Measurements from ENCODE around the gene SMIM38.

SMIM38 gene

DNA sequence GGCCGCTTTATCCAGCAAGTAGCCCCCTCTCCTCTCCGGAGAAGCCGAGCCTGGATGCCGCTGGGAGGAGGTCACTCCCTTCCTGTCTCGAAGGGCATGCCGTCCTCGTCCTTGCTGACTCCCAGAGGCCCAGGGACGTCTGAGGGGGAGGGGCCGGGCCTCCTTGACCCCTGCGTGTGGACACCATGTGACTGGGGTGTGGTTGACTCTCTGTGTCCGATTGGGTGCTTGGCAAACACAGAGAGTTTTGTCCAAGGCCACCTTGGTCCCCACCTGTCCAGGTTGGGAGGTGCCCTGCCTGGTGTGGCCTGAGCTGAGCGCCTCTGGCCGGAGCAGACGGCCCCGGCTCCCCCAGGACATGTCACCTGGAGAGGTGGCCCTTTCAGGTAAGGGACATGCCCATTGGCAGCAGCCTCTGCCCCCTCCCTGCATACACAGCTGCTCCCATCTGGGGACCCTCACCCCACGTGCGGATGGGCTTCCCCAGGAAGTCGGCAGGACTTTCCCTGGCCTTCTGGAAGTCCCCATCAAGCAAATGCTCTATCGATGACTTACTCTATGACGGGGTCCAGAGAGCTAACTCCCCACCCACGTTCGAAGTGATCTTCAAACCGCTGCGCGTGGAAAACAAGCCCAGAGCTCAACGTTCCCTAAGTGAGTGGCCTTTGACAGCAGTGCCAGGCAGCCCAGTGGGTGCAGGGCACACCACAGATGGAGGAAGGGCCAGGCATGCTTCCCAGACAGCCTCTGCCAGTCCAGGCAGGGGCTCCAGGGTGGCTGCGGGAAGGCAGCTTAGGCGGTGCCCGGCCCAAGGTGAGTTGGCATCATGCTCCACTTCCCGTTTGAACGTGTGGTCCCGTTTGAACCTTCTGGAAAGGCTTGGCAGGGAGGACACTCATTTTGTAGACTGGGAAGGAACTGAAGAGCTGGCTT, at the start of gene SMIM38:
SMIM38 (plus strand) TSS at position 634 of the 933 bp plus-strand sequence. CDS start 1,912 bp downstream, outside the sequence.
- in situ Hi-C loops (cut with MboI; ENCODE audit: low sequenced_read_pairs): no loop called here

DNA sequence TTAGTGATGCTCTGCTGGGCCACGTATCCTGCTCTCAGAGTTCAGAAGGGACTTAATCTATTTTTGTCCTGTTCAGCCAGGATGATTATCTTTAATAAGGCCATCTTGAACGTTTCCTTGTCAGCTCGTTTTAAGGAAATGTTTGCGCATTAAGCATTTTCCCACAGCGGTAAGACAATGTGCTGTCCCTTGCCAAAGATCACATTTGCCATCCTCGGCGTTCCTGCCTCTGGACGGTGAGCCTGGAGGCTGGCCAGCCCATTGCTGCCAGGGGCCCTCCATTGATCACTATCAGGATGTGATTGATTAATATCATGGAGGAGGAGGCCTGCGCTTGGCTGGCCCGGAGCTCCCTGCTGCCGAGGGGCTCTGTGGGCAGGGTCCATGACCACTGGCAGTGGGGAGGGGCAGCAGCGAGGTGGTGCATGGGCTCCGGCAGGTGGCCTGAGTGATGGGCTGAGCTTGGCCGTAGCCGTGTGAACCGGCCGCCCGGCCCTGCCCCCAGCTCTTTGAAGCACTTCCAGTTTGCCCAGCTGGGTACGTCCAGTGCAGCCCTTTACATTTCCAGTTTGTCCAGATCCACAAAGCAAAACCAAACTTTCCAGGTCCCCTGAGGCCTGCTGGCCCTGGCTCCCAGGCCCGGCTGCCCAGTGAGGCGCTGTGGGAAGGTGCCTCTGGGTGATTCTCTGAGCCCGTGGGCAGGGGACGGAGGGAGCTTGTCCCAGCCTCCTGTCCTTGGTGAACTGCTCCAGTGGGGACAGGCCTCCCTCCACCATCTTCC, 49.5 kb upstream of the SMIM38 start:
- in situ Hi-C loops (cut with MboI; ENCODE audit: low sequenced_read_pairs): loop anchor here (10.0 to 25.0 kb wide), 2 partner anchors 559 to 781 kb away; no protein-coding TSS in a partner anchor

DNA sequence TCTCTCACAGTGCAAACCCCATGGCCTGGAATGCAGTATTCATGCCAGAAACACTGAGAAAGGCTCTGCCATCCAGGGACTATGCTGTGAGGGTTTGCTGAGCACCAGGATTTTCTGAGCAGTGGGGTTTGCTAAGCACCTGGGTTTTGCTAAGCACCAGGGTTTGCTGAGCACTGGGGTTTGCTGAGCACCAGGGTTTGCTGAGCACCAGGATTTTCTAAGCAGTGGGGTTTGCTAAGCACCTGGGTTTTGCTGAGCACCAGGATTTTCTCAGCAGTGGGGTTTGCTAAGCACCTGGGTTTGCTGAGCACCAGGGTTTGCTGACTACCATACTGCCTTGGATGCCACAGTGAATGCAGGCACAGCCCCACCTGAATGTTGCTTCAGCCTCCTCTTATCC, 48.3 kb upstream of the SMIM38 start:
- in situ Hi-C loops (cut with MboI; ENCODE audit: low sequenced_read_pairs): loop anchor here (10.0 to 25.0 kb wide), 2 partner anchors 557 to 780 kb away; no protein-coding TSS in a partner anchor

DNA sequence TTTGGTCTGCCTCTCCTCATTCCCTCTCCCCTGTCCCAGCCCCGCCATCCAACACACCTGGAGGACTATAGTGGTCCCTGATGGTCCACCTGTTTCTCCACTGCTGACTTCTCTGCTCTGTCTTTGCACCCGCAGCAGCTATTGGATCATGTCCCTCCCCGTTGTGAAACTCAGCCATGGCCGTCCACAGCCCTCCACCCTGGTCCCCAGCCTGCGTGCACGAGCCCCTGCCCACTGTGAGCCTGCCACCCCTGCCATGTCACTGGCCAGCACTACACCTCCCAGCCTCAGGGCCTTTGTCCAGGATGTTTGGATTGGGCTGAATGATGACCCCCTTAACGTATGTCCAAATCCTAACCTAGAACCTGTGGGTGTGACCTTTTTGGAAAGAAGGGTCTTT, 47.7 kb upstream of the SMIM38 start:
- in situ Hi-C loops (cut with MboI; ENCODE audit: low sequenced_read_pairs): loop anchor here (10.0 to 25.0 kb wide), 2 partner anchors 557 to 779 kb away; no protein-coding TSS in a partner anchor

GRCh38 chr11:69108559-69108958, 47.2 kb upstream of the SMIM38 start:
- in situ Hi-C loops (cut with MboI; ENCODE audit: low sequenced_read_pairs): loop anchor here (10.0 to 25.0 kb wide), 2 partner anchors 556 to 779 kb away; no protein-coding TSS in a partner anchor

DNA sequence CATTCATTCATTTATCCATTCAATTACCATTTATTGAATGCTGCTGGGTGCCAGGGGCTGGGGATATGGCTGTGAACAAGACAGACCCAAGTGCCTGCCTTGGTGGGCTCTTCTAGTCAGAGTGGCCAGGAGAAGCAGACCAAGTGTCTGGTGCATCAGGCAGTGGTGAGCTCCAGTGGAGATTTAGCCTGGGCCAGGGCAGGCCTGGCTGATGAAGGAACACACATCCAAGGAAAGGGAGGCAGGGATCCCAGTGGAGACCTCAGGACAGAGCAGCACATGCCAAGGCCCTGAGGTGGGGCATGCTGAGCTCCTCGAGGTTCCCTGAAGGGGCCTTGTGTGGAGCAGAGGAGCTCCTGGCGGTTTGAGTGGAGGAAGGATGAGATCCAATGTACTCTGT, 46.6 kb upstream of the SMIM38 start:
- in situ Hi-C loops (cut with MboI; ENCODE audit: low sequenced_read_pairs): loop anchor here (10.0 to 25.0 kb wide), 2 partner anchors 556 to 778 kb away; no protein-coding TSS in a partner anchor

DNA sequence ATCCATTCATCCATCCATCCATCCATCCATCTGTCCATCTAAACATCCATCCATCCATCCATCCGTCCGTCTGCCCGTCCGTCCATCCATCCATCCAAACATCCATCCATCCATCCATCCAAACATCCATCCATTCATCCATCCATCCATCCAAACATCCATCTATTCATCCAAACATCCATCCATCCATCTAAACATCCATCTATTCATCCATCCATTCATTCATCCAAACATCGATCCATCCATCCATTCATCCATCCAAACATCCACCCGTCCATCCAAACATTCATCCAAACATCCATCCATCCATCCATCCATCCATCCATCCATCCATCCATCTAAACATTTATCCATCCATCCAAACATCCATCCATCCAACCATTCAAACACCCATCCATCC, 45.3 kb upstream of the SMIM38 start:
- in situ Hi-C loops (cut with MboI; ENCODE audit: low sequenced_read_pairs): loop anchor here (25.0 kb wide), 1 partner anchor 777 kb away; no protein-coding TSS in a partner anchor

DNA sequence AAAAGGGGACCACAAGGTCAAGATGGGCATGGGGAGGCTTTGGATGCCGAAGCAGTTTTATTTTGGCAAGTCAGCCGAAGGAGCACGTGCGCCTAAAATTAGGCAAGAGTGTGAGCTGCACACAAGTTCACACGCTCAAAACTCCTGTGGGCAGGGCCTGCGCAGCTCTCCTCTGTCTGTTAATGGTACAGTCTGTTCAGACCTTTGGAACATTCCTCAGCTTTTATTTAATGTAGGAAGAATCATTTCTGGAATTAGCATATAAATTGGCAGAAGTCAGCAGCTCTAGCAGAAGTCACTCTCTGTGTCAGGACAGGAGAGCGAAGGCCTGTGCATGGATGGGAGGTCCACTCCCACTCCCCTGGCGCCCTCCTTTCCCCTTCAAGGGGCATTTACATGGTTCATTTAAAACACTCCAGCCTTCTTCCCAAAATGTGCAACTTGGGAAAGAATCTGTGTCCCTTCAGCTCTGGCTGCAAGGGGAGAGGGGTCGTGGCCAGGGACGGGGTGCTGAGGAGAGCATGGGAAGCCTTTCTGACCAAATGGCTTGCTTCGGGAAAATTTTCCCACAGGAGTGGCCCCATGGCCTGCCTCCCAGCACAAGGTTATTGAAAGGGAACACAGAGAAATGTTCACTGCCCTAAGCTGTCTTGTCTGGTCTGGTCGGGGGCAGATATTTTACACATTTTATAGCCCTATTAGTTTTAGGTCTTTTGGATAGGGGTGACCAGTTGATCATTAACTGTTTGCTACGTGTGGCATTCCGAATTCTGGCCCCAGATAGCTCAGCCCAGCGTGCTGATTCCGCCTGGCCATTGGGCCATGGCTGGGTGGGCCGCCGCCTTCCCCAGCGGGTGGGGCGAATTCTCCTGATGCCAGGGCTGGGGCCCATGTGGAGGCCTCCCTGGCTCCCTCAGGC, 43.9 kb upstream of the SMIM38 start:
- in situ Hi-C loops (cut with MboI; ENCODE audit: low sequenced_read_pairs): loop anchor here (25.0 kb wide), 1 partner anchor 775 kb away; no protein-coding TSS in a partner anchor

GRCh38 chr11:69113226-69113625, 42.5 kb upstream of the SMIM38 start:
- in situ Hi-C loops (cut with MboI; ENCODE audit: low sequenced_read_pairs): loop anchor here (25.0 kb wide), 1 partner anchor 774 kb away; no protein-coding TSS in a partner anchor

- in situ Hi-C loops (cut with MboI; ENCODE audit: low sequenced_read_pairs): loop anchor here (25.0 kb wide), 1 partner anchor 774 kb away; no protein-coding TSS in a partner anchor
These were observed 41.9 kb upstream of the SMIM38 start for GRCh38 chr11:69113646-69114340.

- in situ Hi-C loops (cut with MboI; ENCODE audit: low sequenced_read_pairs): loop anchor here (25.0 kb wide), 1 partner anchor 773 kb away; no protein-coding TSS in a partner anchor
These were observed 41.4 kb upstream of the SMIM38 start for GRCh38 chr11:69114362-69114761.

DNA sequence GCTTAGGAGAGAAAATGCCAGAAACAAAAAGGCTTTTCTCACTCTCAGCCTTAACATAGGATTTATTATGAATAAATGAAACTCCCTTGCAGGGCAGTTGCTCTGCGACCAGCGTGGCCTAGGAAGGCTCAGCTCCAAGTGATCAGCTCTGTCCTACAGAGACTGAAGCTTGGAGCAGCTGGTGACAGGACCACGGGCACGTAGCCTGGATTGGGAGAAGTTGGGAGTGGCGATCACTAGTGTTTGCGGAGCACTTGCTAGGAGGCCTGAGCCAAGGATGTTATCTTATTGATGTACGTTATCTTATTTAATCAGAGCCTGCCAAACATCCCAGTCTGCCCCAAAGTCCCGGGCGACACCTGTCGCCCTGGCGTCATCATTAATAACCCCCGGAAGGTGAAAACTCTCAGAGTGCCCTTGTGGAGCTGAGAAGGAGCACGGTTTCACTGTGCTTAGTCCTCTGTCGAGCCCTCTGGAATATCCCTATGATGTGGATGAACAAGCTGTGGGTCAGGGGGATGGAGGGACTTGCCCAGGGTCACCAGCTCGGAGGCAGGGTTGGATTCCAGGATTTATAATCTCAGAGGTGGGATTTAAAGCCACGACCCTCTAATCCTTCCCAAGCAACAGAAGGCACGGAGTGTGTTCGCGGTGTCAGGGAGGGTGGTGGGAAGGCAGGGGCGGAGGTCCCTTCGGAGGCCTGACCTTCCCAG, 40.8 kb upstream of the SMIM38 start:
- in situ Hi-C loops (cut with MboI; ENCODE audit: low sequenced_read_pairs): loop anchor here (25.0 kb wide), 1 partner anchor 772 kb away; no protein-coding TSS in a partner anchor

DNA sequence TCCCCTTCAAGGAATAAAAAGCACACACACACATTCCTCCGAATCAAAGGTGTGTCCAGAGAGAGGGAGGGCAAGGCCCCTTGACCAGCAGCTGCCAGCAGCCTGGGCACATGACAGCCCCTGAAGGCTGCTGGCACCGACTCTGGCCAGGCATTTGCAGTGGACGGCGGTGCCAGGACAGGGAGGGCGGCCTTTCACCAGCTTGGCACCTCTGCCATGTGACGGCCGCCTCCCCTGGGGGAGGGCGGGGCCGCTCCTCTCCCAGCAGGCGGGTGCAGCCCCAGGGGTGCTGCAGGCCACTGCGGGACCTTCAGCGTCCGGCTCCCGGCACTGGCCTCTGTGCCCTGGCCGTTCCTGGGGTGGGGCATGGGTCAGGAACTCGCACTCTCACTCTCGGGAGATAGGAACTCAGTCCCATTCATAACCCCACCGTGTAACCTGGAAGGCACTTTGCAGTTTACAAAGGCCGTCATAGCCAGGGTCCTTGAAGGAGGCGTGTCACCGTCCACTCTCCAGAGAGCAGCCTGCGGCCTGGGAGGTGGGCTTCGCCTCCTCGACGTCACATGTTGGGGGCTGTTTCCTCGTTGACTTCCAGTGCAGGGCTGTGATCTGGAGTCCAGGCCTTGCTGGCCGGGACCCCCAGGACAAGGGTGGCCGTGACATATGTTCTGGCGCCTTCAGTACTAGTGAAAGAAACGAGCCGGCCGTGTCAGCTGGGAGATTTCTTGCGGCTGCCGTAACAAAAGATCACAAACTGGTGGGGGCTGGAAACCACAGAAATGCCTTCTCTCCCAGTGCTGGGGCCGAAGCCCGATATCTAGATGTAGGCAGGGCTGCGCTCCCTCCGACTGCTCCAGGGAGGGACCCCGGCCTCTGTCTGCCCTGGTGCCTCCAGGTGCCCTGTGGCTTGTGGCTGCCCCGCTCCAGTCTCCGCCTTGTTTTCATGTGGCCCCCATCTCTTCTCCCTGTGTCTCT, 39.9 kb upstream of the SMIM38 start:
- in situ Hi-C loops (cut with MboI; ENCODE audit: low sequenced_read_pairs): loop anchor here (25.0 kb wide), 1 partner anchor 771 kb away; no protein-coding TSS in a partner anchor

DNA sequence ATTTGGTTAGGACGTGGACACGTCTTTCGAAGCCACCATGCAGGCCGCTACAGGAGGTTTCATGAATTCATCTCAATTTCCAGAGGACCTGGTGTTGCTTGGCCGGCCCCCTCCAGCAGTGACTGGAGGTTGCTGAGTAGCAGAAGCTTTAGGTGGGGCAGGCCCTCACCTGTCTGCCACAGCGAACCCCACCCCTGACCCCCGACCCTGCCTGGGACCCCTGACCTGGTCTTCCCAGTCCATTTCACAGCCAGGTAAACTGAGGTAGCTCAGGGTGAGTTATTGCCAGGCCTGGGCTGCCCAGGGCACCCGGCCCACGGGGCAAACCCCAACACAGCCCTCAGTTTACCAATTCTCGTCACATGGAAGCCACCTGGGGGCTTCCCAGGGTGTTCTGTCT, 39.1 kb upstream of the SMIM38 start:
- in situ Hi-C loops (cut with MboI; ENCODE audit: low sequenced_read_pairs): loop anchor here (25.0 kb wide), 1 partner anchor 771 kb away; no protein-coding TSS in a partner anchor

DNA sequence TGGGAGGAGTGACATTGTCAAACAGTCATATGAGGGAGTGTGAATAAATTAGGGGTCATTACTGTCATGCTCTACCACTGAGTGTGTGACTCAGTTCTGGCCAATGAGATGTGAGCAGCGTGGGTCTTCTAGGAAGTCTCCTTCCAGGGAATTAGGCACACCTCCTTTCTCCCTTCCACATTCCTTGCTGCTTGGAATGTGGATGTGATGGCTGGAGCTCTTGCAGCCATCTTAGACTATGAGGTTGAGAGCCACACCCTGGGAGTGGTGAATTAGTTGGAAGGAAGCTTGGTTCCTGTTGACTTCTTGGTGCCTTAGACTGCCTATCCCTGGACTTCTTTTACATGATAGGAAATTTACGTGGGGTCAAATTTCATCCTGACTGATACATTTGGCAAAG, 36.5 kb upstream of the SMIM38 start:
- in situ Hi-C loops (cut with MboI; ENCODE audit: low sequenced_read_pairs): loop anchor here (25.0 kb wide), 1 partner anchor 768 kb away; no protein-coding TSS in a partner anchor

DNA sequence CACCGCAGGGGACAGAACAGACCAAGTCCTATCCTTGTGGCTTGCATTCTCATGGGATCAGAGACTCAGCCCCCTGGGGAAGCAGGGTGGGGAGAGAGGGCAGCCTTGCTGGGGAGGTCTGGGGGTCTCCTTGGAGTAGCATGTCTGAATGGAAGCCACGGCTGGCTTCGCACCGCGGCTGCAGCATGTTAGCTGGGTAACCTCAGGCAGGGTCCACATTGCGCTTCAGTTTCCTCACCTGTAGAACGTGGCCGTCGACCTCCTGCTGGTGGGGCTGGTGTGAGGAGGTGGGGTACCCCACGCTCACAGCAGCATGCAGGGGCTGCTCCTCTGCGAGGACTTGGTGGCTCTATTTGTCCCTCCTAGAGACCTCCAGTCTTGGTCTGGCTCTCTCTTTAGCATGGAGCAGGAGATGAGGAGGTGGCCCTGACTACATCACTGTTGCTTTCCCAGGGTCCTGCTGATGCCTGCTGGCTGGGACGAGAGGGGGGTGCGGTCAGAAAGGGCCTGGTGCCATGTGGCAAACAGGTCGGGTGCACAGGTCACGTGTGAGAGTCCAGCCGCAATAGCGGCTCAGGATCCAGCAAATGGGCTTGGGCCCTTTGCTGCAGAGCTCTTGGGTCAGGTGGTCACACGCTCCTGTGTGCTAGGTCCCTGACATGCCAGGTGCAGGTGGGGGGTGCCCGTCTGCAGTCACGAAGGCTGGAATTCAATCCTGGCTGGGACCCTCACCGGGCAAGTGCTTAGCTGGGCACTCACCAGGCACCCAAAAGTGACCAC, 35.4 kb upstream of the SMIM38 start:
- in situ Hi-C loops (cut with MboI; ENCODE audit: low sequenced_read_pairs): loop anchor here (25.0 kb wide), 1 partner anchor 767 kb away; no protein-coding TSS in a partner anchor
